ENCODE data around the gene IER3. TPM values are rescaled to one million over a fixed set of nuclear protein-coding genes. Genes with fewer than 3 reads are reported as not detected.

IER3 gene
- total and polyA plus RNA-seq, 2 of the 13 experiments (the other 11 are each of a cell fraction or from before 2014, with no cell fraction given): 51.1 to 131 TPM

DNA sequence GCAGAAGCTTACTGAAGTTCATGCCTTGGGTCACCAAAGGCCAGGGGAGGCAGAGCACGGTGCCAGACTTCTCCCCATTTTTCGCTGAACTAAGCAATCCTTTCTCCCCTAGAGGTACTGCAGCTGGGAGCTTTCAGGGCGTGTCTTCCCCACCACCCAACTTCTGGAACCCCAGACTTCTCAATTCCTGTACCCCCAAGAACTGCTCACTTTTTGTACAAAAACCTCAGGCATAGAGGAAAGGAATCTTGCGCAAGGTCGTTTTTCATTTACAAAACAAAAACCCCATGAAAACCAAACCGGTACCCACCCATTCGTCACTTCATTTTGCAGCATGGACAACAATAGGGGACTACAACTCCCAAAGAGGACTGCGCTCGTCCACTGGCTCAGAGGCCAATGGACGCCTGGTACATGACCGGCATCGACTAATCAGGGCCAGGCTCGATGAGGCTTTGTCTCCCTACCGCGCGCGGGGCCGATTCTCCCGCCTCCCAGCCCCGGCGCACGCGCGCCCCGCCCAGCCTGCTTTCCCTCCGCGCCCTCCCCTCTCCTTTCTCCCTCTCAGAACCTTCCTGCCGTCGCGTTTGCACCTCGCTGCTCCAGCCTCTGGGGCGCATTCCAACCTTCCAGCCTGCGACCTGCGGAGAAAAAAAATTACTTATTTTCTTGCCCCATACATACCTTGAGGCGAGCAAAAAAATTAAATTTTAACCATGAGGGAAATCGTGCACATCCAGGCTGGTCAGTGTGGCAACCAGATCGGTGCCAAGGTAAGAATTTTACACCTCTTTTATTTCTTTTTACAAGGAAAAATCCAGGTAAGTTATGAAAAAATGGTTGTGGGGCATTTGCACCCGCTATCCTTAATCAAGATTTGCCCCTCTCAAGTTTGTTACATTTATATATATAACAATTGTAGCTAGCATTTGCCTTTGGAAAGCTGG, 24.3 kb downstream of the IER3 start, which contains the start of gene TUBB (continued):
- TF ChIP-seq, protein P1, sequence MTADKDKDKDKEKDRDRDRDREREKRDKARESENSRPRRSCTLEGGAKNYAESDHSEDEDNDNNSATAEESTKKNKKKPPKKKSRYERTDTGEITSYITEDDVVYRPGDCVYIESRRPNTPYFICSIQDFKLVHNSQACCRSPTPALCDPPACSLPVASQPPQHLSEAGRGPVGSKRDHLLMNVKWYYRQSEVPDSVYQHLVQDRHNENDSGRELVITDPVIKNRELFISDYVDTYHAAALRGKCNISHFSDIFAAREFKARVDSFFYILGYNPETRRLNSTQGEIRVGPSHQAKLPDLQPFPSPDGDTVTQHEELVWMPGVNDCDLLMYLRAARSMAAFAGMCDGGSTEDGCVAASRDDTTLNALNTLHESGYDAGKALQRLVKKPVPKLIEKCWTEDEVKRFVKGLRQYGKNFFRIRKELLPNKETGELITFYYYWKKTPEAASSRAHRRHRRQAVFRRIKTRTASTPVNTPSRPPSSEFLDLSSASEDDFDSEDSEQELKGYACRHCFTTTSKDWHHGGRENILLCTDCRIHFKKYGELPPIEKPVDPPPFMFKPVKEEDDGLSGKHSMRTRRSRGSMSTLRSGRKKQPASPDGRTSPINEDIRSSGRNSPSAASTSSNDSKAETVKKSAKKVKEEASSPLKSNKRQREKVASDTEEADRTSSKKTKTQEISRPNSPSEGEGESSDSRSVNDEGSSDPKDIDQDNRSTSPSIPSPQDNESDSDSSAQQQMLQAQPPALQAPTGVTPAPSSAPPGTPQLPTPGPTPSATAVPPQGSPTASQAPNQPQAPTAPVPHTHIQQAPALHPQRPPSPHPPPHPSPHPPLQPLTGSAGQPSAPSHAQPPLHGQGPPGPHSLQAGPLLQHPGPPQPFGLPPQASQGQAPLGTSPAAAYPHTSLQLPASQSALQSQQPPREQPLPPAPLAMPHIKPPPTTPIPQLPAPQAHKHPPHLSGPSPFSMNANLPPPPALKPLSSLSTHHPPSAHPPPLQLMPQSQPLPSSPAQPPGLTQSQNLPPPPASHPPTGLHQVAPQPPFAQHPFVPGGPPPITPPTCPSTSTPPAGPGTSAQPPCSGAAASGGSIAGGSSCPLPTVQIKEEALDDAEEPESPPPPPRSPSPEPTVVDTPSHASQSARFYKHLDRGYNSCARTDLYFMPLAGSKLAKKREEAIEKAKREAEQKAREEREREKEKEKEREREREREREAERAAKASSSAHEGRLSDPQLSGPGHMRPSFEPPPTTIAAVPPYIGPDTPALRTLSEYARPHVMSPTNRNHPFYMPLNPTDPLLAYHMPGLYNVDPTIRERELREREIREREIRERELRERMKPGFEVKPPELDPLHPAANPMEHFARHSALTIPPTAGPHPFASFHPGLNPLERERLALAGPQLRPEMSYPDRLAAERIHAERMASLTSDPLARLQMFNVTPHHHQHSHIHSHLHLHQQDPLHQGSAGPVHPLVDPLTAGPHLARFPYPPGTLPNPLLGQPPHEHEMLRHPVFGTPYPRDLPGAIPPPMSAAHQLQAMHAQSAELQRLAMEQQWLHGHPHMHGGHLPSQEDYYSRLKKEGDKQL (CRISPR knock-in tag; IDR thresholded peaks at IDR 0.05; ENCODE audit: low read depth): no peak
- TF ChIP-seq SRSF9 (IDR thresholded peaks at IDR 0.05; ENCODE audit: borderline replicate concordance, insufficient read depth, low read depth, low read length, poor library complexity, severe bottlenecking) (no peak), NCOA2 (CRISPR knock-in tag; IDR thresholded peaks at IDR 0.05) (peak; percentile 25; the same call in 1 of the 2 replicates), ZNF777 (CRISPR knock-in tag; IDR thresholded peaks at IDR 0.05) (peak; percentile 70), SP4 (CRISPR knock-in tag; IDR thresholded peaks at IDR 0.05) (peak; percentile 72), ZNF766 (CRISPR knock-in tag; IDR thresholded peaks at IDR 0.05; ENCODE audit: borderline replicate concordance) (no peak), ZFX (CRISPR knock-in tag; IDR thresholded peaks at IDR 0.05; ENCODE audit: low read depth) (no peak), FIP1L1 (IDR thresholded peaks at IDR 0.05; ENCODE audit: borderline replicate concordance, insufficient read depth, low read depth, low read length) (peak; percentile 93; the same call in 1 of the 2 replicates), ZNF10 (CRISPR knock-in tag; IDR thresholded peaks at IDR 0.05; ENCODE audit: borderline replicate concordance, low read depth) (no peak), TBX3 (IDR thresholded peaks at IDR 0.05; ENCODE audit: borderline replicate concordance) (no peak), ELF4 (CRISPR knock-in tag; IDR thresholded peaks at IDR 0.05; ENCODE audit: borderline replicate concordance) (peak; percentile 2; the same call in 1 of the 2 replicates), RXRB (CRISPR knock-in tag; IDR thresholded peaks at IDR 0.05; ENCODE audit: borderline replicate concordance) (peak; percentile 4; the same call in 1 of the 2 replicates), CREM (IDR thresholded peaks at IDR 0.05) (peak; percentile 61), CREM (CRISPR knock-in tag; IDR thresholded peaks at IDR 0.05) (no peak), ZNF350 (CRISPR knock-in tag; IDR thresholded peaks at IDR 0.05; ENCODE audit: borderline replicate concordance, low read depth) (peak; percentile 73), SOX5 (CRISPR knock-in tag; IDR thresholded peaks at IDR 0.05; ENCODE audit: borderline replicate concordance) (peak; percentile 82), NR3C1 (CRISPR knock-in tag; IDR thresholded peaks at IDR 0.05) (no peak), ZNF737 (CRISPR knock-in tag; IDR thresholded peaks at IDR 0.05; ENCODE audit: borderline replicate concordance) (no peak; the same call in 1 of the 2 replicates), JUN (CRISPR knock-in tag; IDR thresholded peaks at IDR 0.05) (no peak), SOX6 (IDR thresholded peaks at IDR 0.05) (no peak), SOX6 (CRISPR knock-in tag; IDR thresholded peaks at IDR 0.05) (peak; percentile 89), SALL1 (CRISPR knock-in tag; IDR thresholded peaks at IDR 0.05) (peak; percentile 69), GATAD1 (CRISPR knock-in tag; IDR thresholded peaks at IDR 0.05) (no peak)
- TF ChIP-seq, protein P2, sequence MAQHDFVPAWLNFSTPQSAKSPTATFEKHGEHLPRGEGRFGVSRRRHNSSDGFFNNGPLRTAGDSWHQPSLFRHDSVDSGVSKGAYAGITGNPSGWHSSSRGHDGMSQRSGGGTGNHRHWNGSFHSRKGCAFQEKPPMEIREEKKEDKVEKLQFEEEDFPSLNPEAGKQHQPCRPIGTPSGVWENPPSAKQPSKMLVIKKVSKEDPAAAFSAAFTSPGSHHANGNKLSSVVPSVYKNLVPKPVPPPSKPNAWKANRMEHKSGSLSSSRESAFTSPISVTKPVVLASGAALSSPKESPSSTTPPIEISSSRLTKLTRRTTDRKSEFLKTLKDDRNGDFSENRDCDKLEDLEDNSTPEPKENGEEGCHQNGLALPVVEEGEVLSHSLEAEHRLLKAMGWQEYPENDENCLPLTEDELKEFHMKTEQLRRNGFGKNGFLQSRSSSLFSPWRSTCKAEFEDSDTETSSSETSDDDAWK (CRISPR knock-in tag; IDR thresholded peaks at IDR 0.05): no peak
